Prostate gland (tissue), 2 donors: ENCODE data around the gene KLHL12.

Source experiments
- CTCF ChIP-seq, 4 experiments: fragments of 200-600 bp in 2 of 4; fragments of 450-650 bp in 2 of 4; sonication (generic) in 2 of 4; IDR thresholded peaks; 1 replicate in 3 of 4; 2 replicates in 1 of 4; pipeline ENCODE4 v1.5.1; 2016 to 2019; ENCODE audit warnings: antibody characterized with exemption in 4 of 4, mild to moderate bottlenecking in 2 of 4, moderate library complexity in 2 of 4
- POLR2A ChIP-seq: fragments of 450-650 bp; IDR thresholded peaks from one replicate; pipeline ENCODE4 v1.6.1; 2016; ENCODE audit warnings: antibody characterized with exemption, mild to moderate bottlenecking

GRCh38 chr1:202848191-202848542 lies 78.9 kb downstream of the KLHL12 start:
- TF ChIP-seq POLR2A = no peak
- no peak for TF ChIP-seq CTCF (IDR thresholded peaks at IDR 0.05)
